VCaP (cell line): Measurements from ENCODE around the gene GRIA3.

ENCODE experiments used
- H3K27ac ChIP-seq: fragments of 450-650 bp; 2 replicates; pipeline ENCODE4 v1.5.1; 2017
- TF ChIP-seq, protein P1 (sequence below): fragments of 450-650 bp; conservative IDR thresholded peaks from 2 replicates; pipeline ENCODE4 v1.5.1; 2017; ENCODE audit warnings: mild to moderate bottlenecking, moderate library complexity

GRIA3 gene

DNA sequence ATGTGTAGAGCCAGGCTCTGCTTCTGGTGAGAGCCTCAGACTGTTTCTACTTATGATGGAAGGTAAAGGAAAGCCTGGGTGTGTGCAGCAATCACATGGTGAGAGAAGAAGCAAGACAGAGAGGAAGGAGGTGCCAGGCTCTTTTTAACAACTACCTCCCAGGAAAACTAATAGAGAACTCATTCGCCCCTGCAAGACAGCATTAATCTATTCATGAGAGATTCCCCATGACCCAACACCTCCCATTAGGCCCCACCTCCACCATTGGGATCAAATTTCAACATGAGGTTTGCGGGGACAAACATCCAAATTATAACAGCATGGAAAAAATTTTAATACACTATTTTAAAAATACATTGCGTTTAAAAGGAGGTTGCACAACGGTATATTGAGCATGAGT is 24.7 kb upstream of the GRIA3 start:
- TF ChIP-seq, protein P1, sequence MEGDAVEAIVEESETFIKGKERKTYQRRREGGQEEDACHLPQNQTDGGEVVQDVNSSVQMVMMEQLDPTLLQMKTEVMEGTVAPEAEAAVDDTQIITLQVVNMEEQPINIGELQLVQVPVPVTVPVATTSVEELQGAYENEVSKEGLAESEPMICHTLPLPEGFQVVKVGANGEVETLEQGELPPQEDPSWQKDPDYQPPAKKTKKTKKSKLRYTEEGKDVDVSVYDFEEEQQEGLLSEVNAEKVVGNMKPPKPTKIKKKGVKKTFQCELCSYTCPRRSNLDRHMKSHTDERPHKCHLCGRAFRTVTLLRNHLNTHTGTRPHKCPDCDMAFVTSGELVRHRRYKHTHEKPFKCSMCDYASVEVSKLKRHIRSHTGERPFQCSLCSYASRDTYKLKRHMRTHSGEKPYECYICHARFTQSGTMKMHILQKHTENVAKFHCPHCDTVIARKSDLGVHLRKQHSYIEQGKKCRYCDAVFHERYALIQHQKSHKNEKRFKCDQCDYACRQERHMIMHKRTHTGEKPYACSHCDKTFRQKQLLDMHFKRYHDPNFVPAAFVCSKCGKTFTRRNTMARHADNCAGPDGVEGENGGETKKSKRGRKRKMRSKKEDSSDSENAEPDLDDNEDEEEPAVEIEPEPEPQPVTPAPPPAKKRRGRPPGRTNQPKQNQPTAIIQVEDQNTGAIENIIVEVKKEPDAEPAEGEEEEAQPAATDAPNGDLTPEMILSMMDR: no peak
- H3K27ac ChIP-seq: no peak overlapping the region

DNA sequence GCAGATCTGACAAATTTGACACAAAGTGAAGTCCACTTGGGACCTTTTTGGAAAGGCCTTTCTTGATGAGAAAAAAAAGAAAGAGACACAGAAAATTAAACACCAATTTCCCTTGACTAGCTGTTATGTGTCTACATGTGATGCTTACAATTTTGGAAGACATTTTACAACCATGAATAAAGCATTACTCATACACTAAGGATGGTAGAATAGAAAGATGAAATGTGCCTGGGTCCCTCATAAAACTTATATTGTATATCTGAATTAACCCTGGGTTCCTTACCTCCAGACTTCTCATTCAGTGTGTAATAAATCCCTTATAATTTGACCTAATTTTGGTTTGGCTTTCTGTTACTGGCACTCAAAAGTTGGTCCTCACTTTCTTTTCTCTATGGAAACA is 16.5 kb upstream of the GRIA3 start:
- TF ChIP-seq, protein P1: no peak
- H3K27ac ChIP-seq: no peak overlapping the region

DNA sequence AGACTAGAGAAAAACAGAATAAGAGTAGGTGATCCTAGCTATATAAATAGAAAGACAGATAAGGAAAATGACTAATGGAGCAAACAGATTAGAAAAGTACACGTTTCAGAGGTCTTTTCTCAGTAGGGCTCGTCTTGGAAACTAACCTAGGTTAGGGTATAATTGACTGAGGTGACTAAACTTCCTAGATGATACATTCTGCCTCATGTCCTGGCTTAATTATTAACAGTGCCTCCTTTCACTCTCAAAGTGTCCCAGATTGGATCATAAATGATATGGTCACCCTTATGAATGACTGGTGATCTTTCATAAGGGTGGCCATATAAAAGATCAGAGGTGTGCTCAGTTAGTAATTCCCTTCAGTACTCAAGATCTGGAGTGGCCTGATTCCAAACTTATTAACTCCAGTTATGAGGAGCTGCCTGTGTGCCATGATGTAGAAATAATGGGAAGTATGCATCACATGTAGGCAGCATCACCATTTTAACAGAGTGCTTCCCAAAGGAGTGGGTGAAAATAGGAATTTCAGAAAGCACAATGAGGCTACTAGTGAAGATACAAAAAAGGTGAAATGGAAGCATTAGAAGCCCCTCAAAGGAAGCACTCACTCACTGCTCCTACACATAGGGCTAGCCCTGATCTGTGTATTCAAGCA is 14.7 kb upstream of the GRIA3 start:
- no peak overlapping the region for H3K27ac ChIP-seq
- TF ChIP-seq, protein P1: no peak

DNA sequence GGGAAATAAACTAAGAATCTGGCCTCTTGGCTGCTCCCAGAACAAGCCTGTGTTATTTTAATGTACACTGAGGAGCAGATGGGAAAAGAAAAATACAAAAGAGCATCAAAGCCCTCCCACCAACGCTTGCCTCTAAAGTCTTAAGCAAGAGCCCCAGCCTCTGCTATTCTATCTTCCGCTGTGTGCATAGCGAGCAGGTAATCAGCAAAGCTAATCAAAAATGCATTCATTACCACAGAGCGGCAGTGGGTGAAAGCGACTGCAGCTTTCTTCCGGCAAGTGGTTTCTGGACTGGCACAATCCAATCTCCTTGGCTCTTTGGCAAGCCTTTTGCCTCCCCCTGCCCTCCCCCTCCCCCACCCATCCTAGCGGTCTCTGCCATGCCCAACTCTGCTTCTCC is 13.5 kb upstream of the GRIA3 start:
- H3K27ac ChIP-seq: no peak overlapping the region
- TF ChIP-seq, protein P1: no peak

DNA sequence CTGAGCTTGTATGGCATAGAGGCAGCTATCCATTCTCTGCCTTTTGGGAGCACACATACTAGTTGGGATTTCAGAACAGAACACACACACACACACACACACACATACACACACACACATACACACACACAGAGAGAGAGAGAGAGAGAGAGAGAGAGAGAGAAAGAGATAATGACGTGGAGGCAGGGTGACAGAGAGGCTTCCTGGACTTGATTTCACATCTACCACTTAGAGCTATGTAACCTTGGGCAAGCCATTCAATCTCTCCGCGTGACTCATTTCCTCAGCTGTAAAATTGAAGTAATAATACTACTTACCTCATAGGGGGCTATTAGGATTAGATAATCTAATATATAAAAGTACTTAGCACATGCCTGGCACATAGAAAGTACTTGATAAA is 12.3 kb upstream of the GRIA3 start:
- no peak overlapping the region for H3K27ac ChIP-seq
- TF ChIP-seq, protein P1: no peak

DNA sequence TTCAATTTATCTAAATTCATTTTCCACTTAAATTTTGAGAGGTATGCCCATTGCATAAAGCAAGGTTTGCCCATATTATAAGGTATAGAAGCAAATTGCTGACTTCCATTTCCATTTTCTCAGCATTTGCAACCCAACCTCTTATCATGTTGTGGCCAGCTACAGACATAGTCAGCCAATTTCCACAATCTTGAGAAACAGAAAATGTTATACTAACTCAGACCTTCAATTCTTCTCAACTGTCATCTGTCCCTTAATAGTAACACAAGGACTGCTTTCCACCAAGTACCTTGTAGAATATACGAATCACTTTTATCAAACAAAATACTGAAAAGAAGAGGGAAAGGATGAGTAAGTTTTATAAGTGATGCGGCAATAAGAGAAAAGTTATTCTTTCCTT is 11.2 kb upstream of the GRIA3 start:
- TF ChIP-seq, protein P1: no peak
- no peak overlapping the region for H3K27ac ChIP-seq

DNA sequence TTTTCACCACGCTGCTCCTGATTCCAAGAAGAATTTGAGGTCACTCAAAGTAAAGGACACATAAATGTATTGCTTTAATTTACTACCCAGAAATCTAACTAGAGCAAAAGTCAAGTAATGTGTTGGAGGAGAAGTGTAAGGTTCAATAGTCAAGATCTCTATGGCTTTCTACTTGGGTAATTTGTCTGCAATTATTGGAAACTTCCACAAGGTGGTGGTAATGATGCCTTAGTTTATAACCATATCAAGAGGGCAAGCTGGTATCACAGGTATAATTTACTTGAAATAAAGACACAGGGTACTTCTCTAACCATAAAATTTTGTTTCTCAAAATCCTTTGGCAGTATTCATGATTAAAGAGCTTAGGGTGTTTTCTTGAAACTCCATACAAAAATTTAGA is 10.2 kb upstream of the GRIA3 start:
- TF ChIP-seq, protein P1: peak; percentile 28; the same call in 1 of the 2 replicates
- no peak overlapping the region for H3K27ac ChIP-seq
